ENCODE measurements around the gene GOLGA3.

DNA sequence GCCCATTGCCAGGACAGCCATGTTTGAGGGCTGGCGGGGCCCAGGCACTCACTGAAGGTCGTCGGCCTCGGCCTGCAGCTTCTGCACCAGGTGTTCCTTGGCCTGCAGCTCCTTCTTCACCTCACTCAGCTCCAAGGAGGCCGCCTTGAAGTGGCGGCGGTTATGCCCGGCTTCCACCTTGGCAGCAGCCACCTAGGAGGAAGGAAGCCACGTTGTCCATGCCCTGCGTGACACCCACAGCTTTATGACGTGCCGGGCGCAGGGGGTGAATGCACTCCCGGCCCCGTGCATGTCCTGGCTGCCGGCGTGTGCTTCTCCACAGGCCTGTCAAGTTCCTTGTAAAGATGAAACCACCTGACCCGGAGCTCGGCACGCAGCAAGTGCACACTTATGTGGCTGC is 51.1 kb downstream of the GOLGA3 start:
- TF ChIP-seq POLR2A (IDR thresholded peaks at IDR 0.05; ENCODE audit: low read length): no peak
- no peak for TF ChIP-seq GATA1 (IDR thresholded peaks at IDR 0.05; ENCODE audit: low read depth, low read length)
